NCI-H774 (cell line): ENCODE results near the gene C6orf89.

Experiments
- DNase-seq: peaks from one replicate; lab custom pipeline; 2025; lab: John Stamatoyannopoulos, UW

Gene C6orf89

DNA sequence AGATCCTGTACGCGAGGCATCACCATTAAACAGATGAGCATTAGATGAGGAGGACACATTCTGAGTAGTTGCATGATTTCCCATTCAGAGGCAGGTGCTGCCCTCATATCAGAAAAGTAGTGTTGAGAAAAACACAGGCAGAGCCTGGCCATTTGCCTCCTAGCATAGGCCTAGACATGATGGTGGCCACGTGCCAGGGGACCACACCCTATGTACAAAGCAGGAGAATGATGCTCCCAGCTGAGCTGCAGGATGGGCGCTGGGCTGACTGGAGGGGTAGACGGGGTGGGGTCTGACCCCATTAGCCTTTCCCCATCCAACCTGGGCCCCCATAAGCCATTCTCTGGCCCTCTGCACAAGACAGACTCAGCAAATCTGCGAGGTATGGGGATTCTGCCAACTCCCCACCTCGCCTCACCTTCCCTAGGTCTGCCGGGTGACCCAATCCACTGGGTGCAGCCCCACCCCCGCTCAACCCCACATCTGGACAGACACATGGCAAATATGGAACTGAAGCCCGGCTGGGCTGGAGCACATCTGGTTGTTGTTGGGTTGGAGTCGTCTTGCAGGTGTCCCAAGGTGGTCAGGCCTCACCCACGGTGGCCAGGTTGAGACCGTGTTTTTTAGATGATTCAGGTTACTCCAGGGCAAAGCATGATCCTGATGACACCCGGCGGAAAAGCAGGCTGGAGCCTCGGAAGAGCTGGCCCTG, 82.7 kb downstream of the C6orf89 start:
- DNase-seq, result no peak

- DNase-seq, result no peak
Observed at GRCh38 chr6:36969240-36969691, 83.5 kb downstream of the C6orf89 start.

- no peak for DNase-seq
Observed at GRCh38 chr6:36969988-36970891, 84.5 kb downstream of the C6orf89 start.

DNA sequence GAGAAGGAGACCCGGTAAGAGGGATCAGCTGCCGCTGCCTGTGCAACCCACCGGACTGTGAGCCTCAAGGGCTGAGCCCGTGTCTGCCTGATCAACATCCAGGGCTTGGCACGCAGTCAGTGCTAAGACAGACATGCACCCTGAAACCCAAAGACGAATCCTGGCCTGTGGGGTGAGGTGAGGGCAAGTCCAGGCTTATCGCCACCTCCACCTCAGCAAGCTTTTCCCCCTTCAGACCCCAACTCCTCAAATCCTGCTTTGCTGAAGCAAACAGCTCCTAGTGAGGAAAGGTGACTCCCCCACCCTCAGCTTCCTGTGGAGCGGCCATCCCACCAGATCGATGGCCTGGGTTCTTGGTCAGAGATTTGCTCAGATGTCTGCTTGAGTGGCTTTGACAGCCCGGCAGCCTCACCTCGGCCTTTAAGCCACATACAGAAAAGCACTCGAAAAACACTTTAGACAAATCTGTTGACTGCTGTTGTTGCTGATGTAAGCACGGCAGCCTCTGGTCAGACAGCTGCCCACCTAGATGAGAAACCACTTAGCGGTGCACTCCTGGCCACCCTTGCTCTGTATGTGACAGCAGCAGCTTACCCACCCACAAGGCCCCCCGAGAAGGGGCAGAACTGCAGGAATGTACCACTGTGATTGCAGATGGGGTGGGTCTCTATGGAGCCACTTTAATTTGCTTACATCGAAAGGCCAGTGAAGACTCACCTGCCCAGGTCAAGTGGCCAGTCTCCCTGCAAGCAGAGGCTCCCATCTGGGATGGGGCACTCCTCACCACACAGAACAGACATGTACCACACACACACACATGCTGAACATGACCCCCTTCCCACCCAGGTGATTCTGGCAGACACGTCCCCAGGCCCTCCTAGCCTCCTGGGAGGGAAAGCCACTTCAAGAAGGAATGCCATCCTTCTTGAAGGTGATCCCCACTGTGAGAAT, 85.4 kb downstream of the C6orf89 start:
- DNase-seq, result no peak

DNA sequence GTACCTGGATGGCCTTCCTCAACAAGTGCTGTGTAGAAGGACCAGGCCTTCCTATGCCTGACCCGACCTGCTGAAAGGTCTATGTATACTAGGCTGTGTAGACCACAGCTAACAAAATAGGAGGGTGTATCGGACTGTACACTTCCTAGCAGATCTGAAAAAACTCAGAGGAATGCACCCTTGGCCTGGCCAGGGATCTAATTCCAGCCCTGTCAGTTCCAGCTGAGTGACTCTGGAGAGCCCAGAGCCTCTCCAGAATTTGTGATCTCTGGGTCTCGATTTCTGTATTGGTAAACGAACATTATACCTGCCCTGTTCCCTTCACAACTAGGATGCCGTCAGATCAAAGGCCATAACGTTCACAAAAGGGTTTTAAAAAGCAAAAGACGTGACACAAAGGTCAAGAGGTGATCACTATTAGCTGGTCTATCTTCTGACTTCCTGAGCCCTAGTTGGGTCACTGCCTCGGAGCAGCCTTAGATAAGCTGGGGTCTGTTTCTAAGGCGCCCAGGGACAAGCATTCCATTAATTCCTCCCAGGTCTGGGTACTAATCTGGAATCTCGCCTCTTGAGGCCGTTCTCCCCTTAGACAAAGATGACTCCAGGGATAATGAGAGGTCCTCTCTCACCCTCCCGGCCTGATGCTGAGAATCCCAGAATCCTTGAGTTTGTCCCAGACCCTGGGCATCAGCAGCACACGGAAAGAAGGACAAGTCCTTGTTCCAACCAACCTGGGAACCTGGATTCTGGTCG, 86.3 kb downstream of the C6orf89 start:
- no peak for DNase-seq

- no peak for DNase-seq
Observed at GRCh38 chr6:36973190-36973589, 87.4 kb downstream of the C6orf89 start.

DNA sequence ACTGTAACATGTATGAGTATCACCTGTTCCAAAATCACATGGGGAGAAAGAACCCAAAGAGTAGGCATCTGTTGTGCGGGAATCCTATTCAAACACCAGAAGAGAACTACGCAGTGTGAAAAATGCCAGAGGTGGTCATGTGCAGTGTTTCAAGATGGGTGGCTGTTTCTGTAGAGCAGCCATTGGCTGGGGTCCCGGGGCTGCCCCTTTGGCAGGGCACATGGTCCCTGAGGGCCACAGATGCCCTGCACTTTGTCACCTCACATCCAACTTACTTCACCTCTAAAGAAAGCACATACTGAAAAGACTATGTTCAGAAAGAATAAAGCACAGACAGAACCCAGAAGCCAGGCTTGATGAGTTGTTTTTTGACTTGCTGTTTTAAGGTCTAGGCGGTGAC, 87.9 kb downstream of the C6orf89 start:
- no peak for DNase-seq

GRCh38 chr6:36975231-36976006, 89.7 kb downstream of the C6orf89 start:
- DNase-seq, result no peak

DNA sequence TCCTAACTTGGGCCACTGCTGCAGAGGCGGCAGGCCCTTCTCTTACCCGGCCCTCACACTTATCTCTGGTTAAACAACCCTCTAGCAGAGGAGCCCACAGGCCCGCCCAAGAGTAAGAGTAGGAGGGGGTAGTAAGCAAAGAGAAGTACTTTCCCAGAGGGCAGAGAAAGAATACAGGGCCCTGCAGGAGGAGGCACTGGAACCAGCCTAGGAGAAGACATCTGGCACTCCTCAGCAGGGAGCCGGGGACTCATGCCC, 90.2 kb downstream of the C6orf89 start:
- no peak for DNase-seq

DNA sequence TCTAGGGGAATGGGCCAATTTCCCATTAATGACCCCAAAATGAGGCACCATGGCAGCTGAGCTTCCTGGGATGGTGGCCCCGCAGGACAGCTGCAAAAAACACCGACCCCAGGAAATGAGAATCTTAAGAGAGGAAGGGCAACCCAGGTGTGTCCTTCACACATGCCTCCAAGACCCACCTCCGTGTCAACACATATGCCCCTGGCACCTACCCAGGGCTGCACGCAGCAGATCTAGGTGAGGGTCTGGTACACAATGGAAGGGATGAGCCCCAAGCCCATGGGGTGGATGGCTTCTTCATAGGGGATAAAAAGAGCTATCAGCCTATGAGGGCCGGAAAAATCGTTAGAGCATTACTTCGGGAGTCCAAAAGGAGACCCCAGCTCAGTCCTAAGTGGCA, 90.8 kb downstream of the C6orf89 start:
- no peak for DNase-seq

DNA sequence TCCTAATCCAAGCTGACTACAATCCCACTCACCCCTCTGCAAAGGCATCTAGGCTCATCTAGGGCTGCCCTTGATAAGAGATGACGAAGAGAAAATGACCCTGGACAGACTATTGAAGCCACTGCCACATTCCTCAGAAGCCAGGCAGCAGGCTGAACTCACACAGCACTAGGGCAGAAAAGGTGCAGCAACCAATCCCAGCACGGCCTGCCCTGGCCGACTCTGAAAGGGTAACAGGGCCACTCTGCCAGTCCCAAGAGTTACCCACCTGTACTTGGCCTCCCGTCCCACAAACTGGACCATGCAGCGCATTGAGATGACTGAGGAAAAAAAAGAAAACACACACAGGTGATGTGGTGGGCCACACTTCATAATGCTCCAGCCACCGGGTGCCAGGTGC, 91.2 kb downstream of the C6orf89 start:
- no peak for DNase-seq

DNA sequence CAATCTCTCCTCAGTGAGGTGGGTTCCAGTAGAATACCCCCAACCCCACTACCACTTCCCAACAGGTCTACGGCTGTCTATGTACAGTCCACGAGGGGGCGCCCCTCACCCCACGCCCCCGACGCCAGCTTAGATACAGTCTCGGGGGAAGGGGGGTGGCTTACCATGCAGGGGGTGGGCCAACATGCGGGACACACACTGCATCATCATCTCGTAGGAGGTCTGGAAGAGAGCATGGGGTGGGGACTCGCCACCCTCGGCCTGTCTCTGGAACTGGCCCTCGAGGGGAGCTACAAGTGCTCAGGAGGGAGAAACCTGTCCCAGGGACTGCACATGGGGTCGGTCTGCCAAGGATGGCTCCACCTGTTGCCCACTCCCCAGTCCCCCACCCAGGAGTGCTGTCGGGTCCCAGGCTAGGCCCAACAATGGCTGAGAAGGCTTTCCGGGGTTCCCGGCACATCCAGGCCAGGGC, 91.8 kb downstream of the C6orf89 start:
- DNase-seq, result no peak
